Measurements from ENCODE around the gene DDAH1. TPM values are rescaled to one million over a fixed set of nuclear protein-coding genes. Genes with fewer than 3 reads are reported as not detected.

Gene DDAH1
- 138 and 154 TPM in 2 replicates for total RNA-seq

GRCh38 chr1:85465099-85465785 is at the start of gene DDAH1:
Gene DDAH1 (minus strand): TSS chr1:85465159. CDS start chr1:85465045, 114 bp downstream.

GRCh38 chr1:85276215-85276977 is 188.6 kb downstream of the DDAH1 start, which contains the start of gene BCL10:
Gene BCL10 (minus strand): TSS chr1:85276632. CDS start chr1:85276352, 280 bp downstream.

Small RNA genes within 50 kb of the gene (small RNA-seq; reads per million reads assigned to genes)
- not detected for gene RF00019

Other genes starting within 250 kb of the DDAH1 start
- 12.4 and 17.4 TPM in 2 replicates for gene C1orf52, start 205.5 kb downstream of the DDAH1 start, total RNA-seq
- gene BCL10, start 188.5 kb downstream of the DDAH1 start, total RNA-seq, result 26.8 and 29.4 TPM in 2 replicates
- 160 and 180 TPM in 2 replicates for gene CCN1, start 115.6 kb upstream of the DDAH1 start, total RNA-seq
- gene ZNHIT6, start 243.3 kb upstream of the DDAH1 start, total RNA-seq, result 16.8 and 17.8 TPM in 2 replicates

Data from hair follicle dermal papilla cell (primary cell).